Ramos (cell line): ENCODE measurements around the gene C7.

Experiments used
- in situ Hi-C: fragments of 300-500 bp; cut with MboI; formaldehyde crosslinking; loops from one replicate; pipeline ENCODE4 v1.14.3; 2022; ENCODE audit warnings: low sequenced_read_pairs; ENCODE audit not compliant: unreplicated experiment

C7 gene

GRCh38 chr5:40914835-40915234 lies 5.5 kb downstream of the C7 start:
- in situ Hi-C loops: no loop called here

GRCh38 chr5:40915341-40915926 lies 6.1 kb downstream of the C7 start:
- in situ Hi-C loops: no loop called here

GRCh38 chr5:40916226-40916625 lies 6.9 kb downstream of the C7 start:
- in situ Hi-C loops: no loop called here

- in situ Hi-C loops: no loop called here
These were observed 19.7 kb downstream of the C7 start for GRCh38 chr5:40928886-40929448.

- in situ Hi-C loops: no loop called here
These were observed 23.5 kb downstream of the C7 start for GRCh38 chr5:40932766-40933165.

- in situ Hi-C loops: no loop called here
These were observed 27.8 kb downstream of the C7 start for GRCh38 chr5:40937075-40937474.

- in situ Hi-C loops: no loop called here
These were observed 30.5 kb downstream of the C7 start for GRCh38 chr5:40939753-40940152.

GRCh38 chr5:40945111-40945510 lies 35.8 kb downstream of the C7 start:
- in situ Hi-C loops: no loop called here

- in situ Hi-C loops: no loop called here
These were observed 46.0 kb downstream of the C7 start for GRCh38 chr5:40955313-40955712.

GRCh38 chr5:40957048-40957447 lies 47.8 kb downstream of the C7 start:
- in situ Hi-C loops: no loop called here

GRCh38 chr5:40958811-40959210 lies 49.5 kb downstream of the C7 start:
- in situ Hi-C loops: no loop called here

GRCh38 chr5:40960037-40960436 lies 50.7 kb downstream of the C7 start:
- in situ Hi-C loops: no loop called here

GRCh38 chr5:40962207-40962955 lies 53.1 kb downstream of the C7 start:
- in situ Hi-C loops: no loop called here

GRCh38 chr5:40972434-40972833 lies 63.1 kb downstream of the C7 start:
- in situ Hi-C loops: no loop called here

- in situ Hi-C loops: no loop called here
These were observed 64.2 kb downstream of the C7 start for GRCh38 chr5:40973364-40974004.

GRCh38 chr5:40976041-40976440 lies 66.7 kb downstream of the C7 start:
- in situ Hi-C loops: no loop called here

GRCh38 chr5:40976836-40977235 lies 67.5 kb downstream of the C7 start:
- in situ Hi-C loops: no loop called here

GRCh38 chr5:40981420-40981819 lies 72.1 kb downstream of the C7 start:
- in situ Hi-C loops: no loop called here

GRCh38 chr5:40983781-40984180 lies 74.5 kb downstream of the C7 start:
- in situ Hi-C loops: no loop called here

- in situ Hi-C loops: no loop called here
These were observed 75.6 kb downstream of the C7 start for GRCh38 chr5:40984884-40985283.

GRCh38 chr5:40985501-40985900 lies 76.2 kb downstream of the C7 start:
- in situ Hi-C loops: no loop called here
